T-helper 2 cell treated with Interferon-gamma antibody and Interleukin-4, amounts not matched to agents 5 μg/mL and 100 μg/mL, for 36 hours (primary cell): Measurements from ENCODE around the gene MYO1D.
A peak's percentile ranks its signal among the peaks of the same experiment; 100 is the strongest.

Source experiments
- DNase-seq: peaks from one replicate; pipeline ENCODE4 v3.0.0; 2021; ENCODE audit warnings: low spot score
- H3K27ac Mint-ChIP-seq: one replicate; pipeline ENCODE4 v1.8.0; 2021; ENCODE audit warnings: mild to moderate bottlenecking, mixed read lengths
- H3K27me3 Mint-ChIP-seq: one replicate; pipeline ENCODE4 v1.8.0; 2021; ENCODE audit warnings: low read depth, mixed read lengths
- H3K36me3 Mint-ChIP-seq: one replicate; pipeline ENCODE4 v1.8.0; 2021; ENCODE audit warnings: low read depth, mixed read lengths
- H3K4me1 Mint-ChIP-seq: one replicate; pipeline ENCODE4 v1.8.0; 2021; ENCODE audit warnings: low read depth, mixed read lengths
- H3K4me3 Mint-ChIP-seq: one replicate; pipeline ENCODE4 v1.8.0; 2022; ENCODE audit warnings: mild to moderate bottlenecking, moderate library complexity, mixed read lengths
- H3K9me3 Mint-ChIP-seq: one replicate; pipeline ENCODE4 v1.8.0; 2021; ENCODE audit warnings: mixed read lengths

Gene MYO1D

GRCh38 chr17:32693194-32693897 is 183.6 kb downstream of the MYO1D start:
- no peak overlapping the region for H3K27ac Mint-ChIP-seq
- H3K4me1 Mint-ChIP-seq = no peaks in the 10 kb centered on the region
- DNase-seq = no peak
- no peaks in the 10 kb centered on the region for H3K36me3 Mint-ChIP-seq
- no peaks in the 10 kb centered on the region for H3K9me3 Mint-ChIP-seq
- no peaks in the 10 kb centered on the region for H3K27me3 Mint-ChIP-seq
- no peak overlapping the region for H3K4me3 Mint-ChIP-seq

DNA sequence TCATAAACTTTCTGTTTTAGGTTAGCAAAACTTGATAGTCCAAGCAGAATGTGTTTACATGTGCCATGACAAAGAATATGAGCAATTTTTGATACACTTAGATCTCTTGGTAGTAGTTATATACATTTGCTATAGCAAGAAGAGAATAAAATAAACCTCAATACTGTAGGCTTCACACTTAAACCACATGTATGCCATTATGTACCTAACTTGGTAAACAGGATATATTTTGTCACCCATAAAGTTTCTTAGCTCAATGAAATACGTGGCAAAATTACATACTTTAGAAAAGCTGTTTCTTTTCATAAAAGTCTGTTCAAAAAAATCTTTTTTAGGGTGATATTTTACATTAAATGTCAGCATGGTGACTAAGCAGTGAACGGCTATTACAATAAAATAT is 184.7 kb downstream of the MYO1D start:
- H3K36me3 Mint-ChIP-seq = no peaks in the 10 kb centered on the region
- no peak overlapping the region for H3K27ac Mint-ChIP-seq
- H3K4me3 Mint-ChIP-seq = no peak overlapping the region
- H3K9me3 Mint-ChIP-seq = no peaks in the 10 kb centered on the region
- no peaks in the 10 kb centered on the region for H3K4me1 Mint-ChIP-seq
- no peaks in the 10 kb centered on the region for H3K27me3 Mint-ChIP-seq
- no peak for DNase-seq

- H3K36me3 Mint-ChIP-seq = no peaks in the 10 kb centered on the region
- no peaks in the 10 kb centered on the region for H3K9me3 Mint-ChIP-seq
- no peaks in the 10 kb centered on the region for H3K27me3 Mint-ChIP-seq
- no peak overlapping the region for H3K27ac Mint-ChIP-seq
- DNase-seq = no peak
- H3K4me3 Mint-ChIP-seq = no peak overlapping the region
- H3K4me1 Mint-ChIP-seq = no peaks in the 10 kb centered on the region
These were observed 187.6 kb downstream of the MYO1D start for GRCh38 chr17:32689348-32689747.

DNA sequence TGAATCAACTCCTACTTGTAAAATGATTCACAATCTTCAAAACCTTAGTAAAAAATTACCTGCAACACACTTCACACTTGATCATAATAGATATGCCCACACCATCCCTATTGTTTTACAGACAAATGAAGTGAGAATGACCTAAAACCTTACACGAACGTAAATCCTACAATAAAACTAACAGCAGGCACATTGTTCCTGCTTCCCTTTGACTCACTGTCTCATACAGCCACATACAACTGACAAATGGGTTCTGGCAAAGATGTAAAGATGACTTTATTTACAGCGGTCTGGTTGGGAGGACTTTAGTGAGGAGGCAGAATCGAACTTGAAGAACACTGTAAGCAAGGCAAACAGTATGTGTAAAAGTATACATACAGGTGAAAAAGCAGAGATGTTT is 188.7 kb downstream of the MYO1D start:
- no peaks in the 10 kb centered on the region for H3K36me3 Mint-ChIP-seq
- DNase-seq = no peak
- H3K27me3 Mint-ChIP-seq = no peaks in the 10 kb centered on the region
- H3K4me1 Mint-ChIP-seq = no peaks in the 10 kb centered on the region
- H3K4me3 Mint-ChIP-seq = no peak overlapping the region
- no peaks in the 10 kb centered on the region for H3K9me3 Mint-ChIP-seq
- H3K27ac Mint-ChIP-seq = no peak overlapping the region

DNA sequence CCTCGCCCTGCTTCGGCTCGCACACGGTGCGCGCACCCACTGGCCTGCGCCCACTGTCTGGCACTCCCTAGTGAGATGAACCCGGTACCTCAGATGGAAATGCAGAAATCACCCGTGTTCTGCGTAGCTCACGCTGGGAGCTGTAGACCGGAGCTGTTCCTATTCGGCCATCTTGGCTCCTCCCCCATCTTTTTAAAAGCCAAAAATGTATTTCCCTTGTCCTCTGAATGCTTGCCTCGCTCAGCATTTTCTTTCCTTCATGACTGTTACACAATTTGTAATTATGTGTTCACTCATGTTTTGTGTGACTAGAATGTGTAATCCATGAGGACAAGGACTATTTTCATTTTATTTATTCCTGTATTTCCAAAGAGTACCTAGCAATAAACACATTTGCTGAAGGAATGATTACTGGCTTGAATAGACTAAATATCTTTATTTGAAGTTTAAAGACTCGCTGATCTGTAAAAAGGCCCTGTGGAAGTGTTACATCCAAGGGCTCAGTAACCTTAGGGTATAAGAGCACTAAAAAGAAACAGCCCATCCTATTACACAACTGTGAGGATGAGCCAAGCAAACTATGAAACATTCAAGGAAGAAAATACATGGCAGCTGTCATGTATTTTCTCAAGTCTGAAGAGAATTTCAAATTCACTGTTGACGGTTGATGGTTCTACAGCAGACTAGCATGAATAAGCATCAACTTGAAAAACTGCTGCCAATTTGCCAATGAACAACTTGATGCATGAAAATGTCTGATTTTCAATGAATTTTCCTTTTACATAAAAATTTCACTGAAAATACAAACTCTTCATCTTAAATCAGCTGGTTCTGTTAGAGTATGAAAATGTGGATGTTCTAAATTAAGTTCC is 192.6 kb downstream of the MYO1D start:
- Mint-ChIP-seq H3K4me3 (no peak overlapping the region), H3K36me3 (no peaks in the 10 kb centered on the region), H3K27ac (no peak overlapping the region), H3K9me3 (no peaks in the 10 kb centered on the region), H3K4me1 (no peaks in the 10 kb centered on the region), H3K27me3 (no peaks in the 10 kb centered on the region)
- no peak for DNase-seq

- DNase-seq = no peak
- Mint-ChIP-seq H3K36me3 (no peaks in the 10 kb centered on the region), H3K4me1 (no peaks in the 10 kb centered on the region), H3K4me3 (no peak overlapping the region), H3K9me3 (peaks cover 5% of the 10 kb centered on the region), H3K27ac (no peak overlapping the region), H3K27me3 (no peaks in the 10 kb centered on the region)
These were observed 203.0 kb downstream of the MYO1D start for GRCh38 chr17:32673964-32674363.

DNA sequence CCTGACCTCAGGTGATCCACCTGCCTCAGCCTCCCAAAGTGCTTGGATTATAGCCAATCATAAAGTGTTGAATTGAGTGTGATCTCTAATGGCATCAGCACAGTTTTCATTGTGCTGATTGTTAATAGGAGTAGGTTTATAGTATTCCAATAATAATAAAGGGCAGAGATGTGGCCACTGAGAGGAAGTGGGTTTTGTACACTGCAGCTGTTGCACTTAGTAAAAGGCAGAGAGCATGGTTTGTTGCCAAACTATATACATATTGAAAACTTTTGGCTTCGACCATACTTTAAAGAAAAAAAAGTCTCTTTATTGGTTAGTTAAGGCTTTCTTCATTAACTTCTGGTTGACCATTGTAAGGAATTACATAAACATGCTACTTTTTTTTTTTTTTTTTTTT is 204.2 kb downstream of the MYO1D start:
- peaks cover 5% of the 10 kb centered on the region for H3K9me3 Mint-ChIP-seq
- no peaks in the 10 kb centered on the region for H3K4me1 Mint-ChIP-seq
- H3K27ac Mint-ChIP-seq = no peak overlapping the region

DNA sequence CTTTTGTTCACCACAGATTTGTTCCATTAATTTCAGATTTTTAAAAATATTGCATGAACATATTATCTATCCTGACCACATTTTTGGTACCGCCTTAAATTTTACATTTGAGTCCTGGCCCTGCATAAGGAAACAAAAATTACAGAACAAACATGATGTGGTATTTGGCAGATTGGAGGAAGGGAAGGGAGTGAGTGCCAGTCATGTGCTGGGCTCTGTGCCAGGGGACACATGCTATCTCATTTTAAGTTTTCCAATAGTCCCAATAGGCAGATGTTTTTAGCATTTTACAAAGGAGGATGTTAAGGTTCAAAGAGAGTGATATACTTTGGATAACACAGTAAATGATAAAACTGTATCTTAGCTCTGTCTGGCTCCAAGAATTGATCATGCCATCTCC is 205.0 kb downstream of the MYO1D start:
- H3K27ac Mint-ChIP-seq = no peak overlapping the region
- no peak overlapping the region for H3K4me3 Mint-ChIP-seq
- no peaks in the 10 kb centered on the region for H3K36me3 Mint-ChIP-seq
- H3K4me1 Mint-ChIP-seq = no peaks in the 10 kb centered on the region
- H3K27me3 Mint-ChIP-seq = no peaks in the 10 kb centered on the region
- H3K9me3 Mint-ChIP-seq = peaks cover 5% of the 10 kb centered on the region
- DNase-seq = no peak

More for the DNA sequence above, 204.2 kb downstream of the MYO1D start:
- Mint-ChIP-seq H3K36me3 (no peaks in the 10 kb centered on the region), H3K4me3 (no peak overlapping the region), H3K27me3 (no peaks in the 10 kb centered on the region)
- no peak for DNase-seq

- no peaks in the 10 kb centered on the region for H3K36me3 Mint-ChIP-seq
- peak overlapping the region; percentile 9 for H3K27ac Mint-ChIP-seq
- H3K4me1 Mint-ChIP-seq = no peaks in the 10 kb centered on the region
- no peak for DNase-seq
- H3K27me3 Mint-ChIP-seq = no peaks in the 10 kb centered on the region
- H3K4me3 Mint-ChIP-seq = no peak overlapping the region
- no peaks in the 10 kb centered on the region for H3K9me3 Mint-ChIP-seq
These were observed 211.9 kb downstream of the MYO1D start for GRCh38 chr17:32664936-32665583.

- H3K27me3 Mint-ChIP-seq = no peaks in the 10 kb centered on the region
- DNase-seq = no peak
- H3K27ac Mint-ChIP-seq = no peak overlapping the region
- H3K4me3 Mint-ChIP-seq = no peak overlapping the region
- no peaks in the 10 kb centered on the region for H3K9me3 Mint-ChIP-seq
- H3K4me1 Mint-ChIP-seq = peaks cover 7% of the 10 kb centered on the region
- H3K36me3 Mint-ChIP-seq = no peaks in the 10 kb centered on the region
These were observed 216.4 kb downstream of the MYO1D start for GRCh38 chr17:32660496-32660985.

GRCh38 chr17:32659419-32659842 is 217.5 kb downstream of the MYO1D start:
- Mint-ChIP-seq H3K27me3 (no peaks in the 10 kb centered on the region), H3K4me3 (no peak overlapping the region), H3K9me3 (no peaks in the 10 kb centered on the region), H3K27ac (no peak overlapping the region), H3K36me3 (no peaks in the 10 kb centered on the region), H3K4me1 (peaks cover 7% of the 10 kb centered on the region)
- DNase-seq = peak; percentile 45

DNA sequence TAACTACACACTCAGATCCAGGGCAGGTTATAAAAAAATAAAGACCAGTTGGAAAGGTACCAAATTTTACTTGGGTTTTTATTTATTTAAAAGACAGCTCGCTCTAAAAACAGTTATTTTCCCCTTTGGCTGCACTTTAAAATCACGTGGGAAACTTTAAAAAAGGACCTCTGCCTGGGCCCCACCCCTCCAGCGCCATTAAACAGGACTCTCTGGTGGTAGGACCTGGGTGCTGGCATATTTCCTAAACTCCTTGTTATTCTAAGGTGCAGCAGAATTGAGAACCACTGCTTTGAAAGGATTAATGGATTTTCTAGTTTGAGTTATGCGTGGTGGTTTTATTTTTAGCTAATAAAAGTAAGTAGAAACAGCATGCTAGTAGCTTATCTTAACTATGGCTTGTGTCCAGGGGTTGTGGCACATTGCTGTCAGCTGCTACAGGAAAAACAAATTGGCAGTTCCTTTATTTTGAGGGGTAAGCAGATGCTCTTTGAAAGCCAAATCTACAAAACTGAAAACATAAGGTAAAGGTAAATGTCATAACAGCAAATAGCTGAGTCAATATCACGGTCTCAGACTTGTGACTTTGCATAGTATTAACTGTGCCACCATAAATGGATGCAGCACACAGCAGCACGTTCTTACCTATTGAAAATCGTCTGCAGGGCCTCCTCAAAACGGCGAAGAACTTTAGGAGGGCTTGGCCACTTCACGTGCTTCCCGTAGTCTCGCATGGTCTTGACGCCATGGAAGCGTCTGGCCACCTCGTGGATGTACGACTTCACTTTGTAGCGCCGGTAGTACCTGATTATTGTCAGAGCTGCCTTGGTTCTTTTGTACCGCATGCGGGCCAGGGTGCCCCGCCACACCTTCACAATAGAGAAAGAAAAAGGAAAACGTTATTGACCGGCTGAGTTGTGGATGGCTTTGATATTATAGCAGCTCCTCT is 218.2 kb downstream of the MYO1D start:
- H3K4me1 Mint-ChIP-seq = peaks cover 7% of the 10 kb centered on the region

DNA sequence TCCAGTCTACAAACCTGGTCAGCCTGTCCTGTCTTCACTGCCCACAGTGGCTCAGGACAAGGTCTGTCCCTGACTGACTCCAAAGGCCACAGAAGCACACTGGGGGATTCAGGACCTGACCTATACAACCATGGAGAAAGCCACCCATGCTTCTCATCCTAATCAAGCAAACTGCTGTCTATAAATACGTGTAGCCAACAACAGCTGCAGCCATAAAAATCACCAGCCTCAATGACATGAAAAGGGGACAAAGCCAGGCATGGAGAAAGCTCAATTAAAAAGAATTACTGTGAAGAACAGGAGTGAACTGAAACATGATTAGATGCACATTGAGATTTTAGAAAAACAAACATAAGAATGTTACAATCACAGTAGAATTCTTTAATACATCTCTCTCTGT is 220.0 kb downstream of the MYO1D start:
- Mint-ChIP-seq H3K27me3 (no peaks in the 10 kb centered on the region), H3K9me3 (no peaks in the 10 kb centered on the region), H3K4me1 (peaks cover 7% of the 10 kb centered on the region), H3K4me3 (no peak overlapping the region), H3K27ac (no peak overlapping the region), H3K36me3 (peaks cover 2% of the 10 kb centered on the region)
- DNase-seq = no peak

More for the DNA sequence above, 218.2 kb downstream of the MYO1D start:
- H3K27ac Mint-ChIP-seq = no peak overlapping the region
- H3K4me3 Mint-ChIP-seq = no peak overlapping the region
- no peak for DNase-seq
- no peaks in the 10 kb centered on the region for H3K36me3 Mint-ChIP-seq
- no peaks in the 10 kb centered on the region for H3K9me3 Mint-ChIP-seq
- H3K27me3 Mint-ChIP-seq = no peaks in the 10 kb centered on the region
